Right lobe of liver (tissue), 6 donors: ENCODE results near the gene PCK2. TPM values are rescaled to one million over a fixed set of nuclear protein-coding genes. Genes with fewer than 3 reads are reported as not detected.

ENCODE experiments used
- ATAC-seq, 4 donors: fragments of 200-7000 bp; cut with Tn5 transposase; one replicate each; pipeline ENCODE4 v1.9.1; 2020; ENCODE audit warnings: mild to moderate bottlenecking in 4 of 4, moderate library complexity in 4 of 4
- DNase-seq, 3 donors: peaks; one replicate each; pipeline ENCODE4 v3.0.0-alpha.2; 2020
- H3K27ac ChIP-seq, 3 donors: fragments of 200-600 bp; one replicate each; pipeline ENCODE4 v1.8.0; 2022
- H3K27me3 ChIP-seq, 2 donors: fragments of 200-600 bp; one replicate each; pipeline ENCODE4 v1.8.0; 2022
- H3K36me3 ChIP-seq, 4 donors: fragments of 200-600 bp; sonication (generic) in 1 of 4; one replicate each; pipeline versions ENCODE4 v1.5.1 to v1.8.0; 2017 to 2022; ENCODE audit warnings: control low read depth in 1 of 4
- H3K4me1 ChIP-seq, 4 donors: fragments of 200-600 bp; sonication (generic) in 1 of 4; one replicate each; pipeline versions ENCODE4 v1.5.1 to v1.8.0; 2017 to 2022; ENCODE audit warnings: control low read depth in 1 of 4
- H3K4me3 ChIP-seq, 3 donors: fragments of 200-600 bp; one replicate each; pipeline ENCODE4 v1.8.0; 2022
- H3K9me3 ChIP-seq, 4 donors: fragments of 200-600 bp; sonication (generic) in 1 of 4; one replicate each; pipeline versions ENCODE4 v1.5.1 to v1.8.0; 2017 to 2022; ENCODE audit warnings: control low read depth in 1 of 4
- POLR2A ChIP-seq: fragments of 450-650 bp; IDR thresholded peaks from one replicate; pipeline ENCODE4 v1.6.1; 2017; ENCODE audit warnings: antibody characterized with exemption, mild to moderate bottlenecking
- WGBS: methylation state at CpG from one replicate; pipeline ENCODE4 v1.1.6; 2018; ENCODE audit warnings: low coverage, low lambda C conversion rate; ENCODE audit not compliant: insufficient coverage; ENCODE audit errors: missing lambda C conversion rate; 5-methylcytosine and 5-hydroxymethylcytosine counted together
- intact Hi-C, 2 donors: fragments of 100-400 bp; cut with DNase I; formaldehyde crosslinking; loops; one replicate each; pipeline versions ENCODE4 v1.11.2 to v1.14.1; 2022
- total RNA-seq, 6 experiments: library from RNA; depleted of rRNA in 2 of 6; stranded (reverse); fragments of >200 nt in 2 of 6; fragmentation: NEBNext Ultra II Directional in 3 of 6; extraction: Animal tissue kit (Norgen Biotek cat#: 25700) in 3 of 6; gene quantifications; one replicate each; pipeline versions ENCODE4 v1.1.0 to v1.2.4, GENCODE V29; 2016 to 2023
- TF ChIP-seq, protein P1 (sequence below), 4 donors: fragments of 200-600 bp in 3 of 4; fragments of 450-650 bp in 1 of 4; IDR thresholded peaks; one replicate each; pipeline versions ENCODE4 v1.5.1 to v1.8.0; 2016 to 2022; ENCODE audit warnings: antibody characterized with exemption in 4 of 4, mild to moderate bottlenecking in 2 of 4
- donor health status: DM: no; HTN: yes; CAD: no.
- donor health status: DM: no; HTN: no; CAD: no.
- donor health status: DM: no; HTN: no; CAD: no.
- donor health status: DM: no; HTN: yes; CAD: no.
- donor health status: DM: no; HTN: yes; CAD: no.

The PCK2 gene
- total RNA-seq, 6 experiments from 2014 or later, result 124 to 615 (median 240) TPM

GRCh38 chr14:24131549-24131966 lies 37.4 kb downstream of the PCK2 start:
- Histone ChIP-seq H3K27me3 (no peaks in the 10 kb centered on the region), H3K36me3 (no peaks in the 10 kb centered on the region), H3K9me3 (no peaks in the 10 kb centered on the region), H3K4me1 (peaks cover 0 to 36% (median 15%) of the 10 kb centered on the region in 4 donors), H3K27ac (peak overlapping the region; percentile 61 to 86 (median 81)), H3K4me3 (peak overlapping the region in 1 of 3 donors; percentile 18)
- TF ChIP-seq, protein P1, sequence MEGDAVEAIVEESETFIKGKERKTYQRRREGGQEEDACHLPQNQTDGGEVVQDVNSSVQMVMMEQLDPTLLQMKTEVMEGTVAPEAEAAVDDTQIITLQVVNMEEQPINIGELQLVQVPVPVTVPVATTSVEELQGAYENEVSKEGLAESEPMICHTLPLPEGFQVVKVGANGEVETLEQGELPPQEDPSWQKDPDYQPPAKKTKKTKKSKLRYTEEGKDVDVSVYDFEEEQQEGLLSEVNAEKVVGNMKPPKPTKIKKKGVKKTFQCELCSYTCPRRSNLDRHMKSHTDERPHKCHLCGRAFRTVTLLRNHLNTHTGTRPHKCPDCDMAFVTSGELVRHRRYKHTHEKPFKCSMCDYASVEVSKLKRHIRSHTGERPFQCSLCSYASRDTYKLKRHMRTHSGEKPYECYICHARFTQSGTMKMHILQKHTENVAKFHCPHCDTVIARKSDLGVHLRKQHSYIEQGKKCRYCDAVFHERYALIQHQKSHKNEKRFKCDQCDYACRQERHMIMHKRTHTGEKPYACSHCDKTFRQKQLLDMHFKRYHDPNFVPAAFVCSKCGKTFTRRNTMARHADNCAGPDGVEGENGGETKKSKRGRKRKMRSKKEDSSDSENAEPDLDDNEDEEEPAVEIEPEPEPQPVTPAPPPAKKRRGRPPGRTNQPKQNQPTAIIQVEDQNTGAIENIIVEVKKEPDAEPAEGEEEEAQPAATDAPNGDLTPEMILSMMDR (IDR thresholded peaks at IDR 0.05), result no peak
- no peak for TF ChIP-seq POLR2A
- DNase-seq (no peak), ATAC-seq (peak; percentile 0 to 17 (median 3))
- 39% methylated on average over 5 of the region's 15 CpGs for WGBS
- intact Hi-C loops, result no loop called here

- intact Hi-C loops, result no loop called here
- WGBS, result 44% methylated on average over 15 of the region's 24 CpGs
- peak in 2 of 3 donors; percentile 60 to 81 for DNase-seq
- peaks cover 0 to under 1% (median 0%) of the 10 kb centered on the region in 4 donors for H3K36me3 ChIP-seq
- no peaks in the 10 kb centered on the region for H3K27me3 ChIP-seq
- TF ChIP-seq, protein P1 (IDR thresholded peaks at IDR 0.05), result no peak
- peak; percentile 25 for TF ChIP-seq POLR2A
- H3K9me3 ChIP-seq, result no peaks in the 10 kb centered on the region
- H3K4me1 ChIP-seq, result peaks cover 0 to 42% (median 15%) of the 10 kb centered on the region in 4 donors
- H3K4me3 ChIP-seq, result peak overlapping the region in 1 of 3 donors; percentile 18
- ATAC-seq, result peak in 2 of 4 donors; percentile 6 to 15
- H3K27ac ChIP-seq, result peak overlapping the region in 1 of 3 donors; percentile 86
Observed at GRCh38 chr14:24132061-24132685, 38.1 kb downstream of the PCK2 start.

GRCh38 chr14:24132976-24133375 lies 38.9 kb downstream of the PCK2 start:
- no peaks in the 10 kb centered on the region for H3K9me3 ChIP-seq
- H3K36me3 ChIP-seq, result peaks cover 0 to 3% (median 0%) of the 10 kb centered on the region in 4 donors
- intact Hi-C loops, result no loop called here
- H3K4me3 ChIP-seq, result no peak overlapping the region
- no peaks in the 10 kb centered on the region for H3K27me3 ChIP-seq
- no peak overlapping the region for H3K27ac ChIP-seq
- peaks cover 0 to 48% (median 15%) of the 10 kb centered on the region in 4 donors for H3K4me1 ChIP-seq
- ATAC-seq (no peak), DNase-seq (no peak)
- 83% methylated on average over 2 of the region's 2 CpGs for WGBS
- TF ChIP-seq, protein P1 (IDR thresholded peaks at IDR 0.05), result no peak
- TF ChIP-seq POLR2A, result no peak

DNA sequence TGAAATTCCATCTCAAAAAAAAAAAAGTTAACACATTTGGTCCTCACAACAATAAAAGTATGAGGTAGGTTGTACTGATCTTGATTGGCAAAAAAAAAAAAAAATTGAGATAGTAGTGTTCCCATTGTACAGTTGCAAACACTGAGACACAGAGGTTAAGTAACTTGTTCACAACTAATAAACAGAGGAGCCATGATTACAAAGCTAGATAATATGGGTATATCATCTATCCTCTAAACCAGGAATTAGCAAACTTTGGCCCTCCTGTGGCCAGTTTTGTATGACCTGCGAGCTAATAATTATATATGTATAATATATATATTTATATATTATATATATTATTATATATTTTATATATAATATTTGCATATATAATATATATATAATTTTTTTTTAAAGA lies 39.6 kb downstream of the PCK2 start:
- Histone ChIP-seq H3K4me1 (peaks cover 0 to 49% (median 15%) of the 10 kb centered on the region in 4 donors), H3K36me3 (peaks cover 0 to 10% (median 2%) of the 10 kb centered on the region in 4 donors), H3K4me3 (no peak overlapping the region), H3K9me3 (no peaks in the 10 kb centered on the region), H3K27ac (no peak overlapping the region), H3K27me3 (no peaks in the 10 kb centered on the region)
- intact Hi-C loops, result no loop called here
- ATAC-seq (no peak), DNase-seq (no peak)
- TF ChIP-seq POLR2A, result no peak
- TF ChIP-seq, protein P1 (IDR thresholded peaks at IDR 0.05), result no peak
- 92% methylated on average over 1 of the region's 1 CpG for WGBS
